ENCODE data around the gene PSMC5. TPM values are rescaled to one million over a fixed set of nuclear protein-coding genes. Genes with fewer than 3 reads are reported as not detected.

The PSMC5 gene
- 100 to 1,000 TPM; 104 to 180 (median 144) TPM for polyA plus RNA-seq
- long read RNA-seq, donor 1: 0 reads
- long read RNA-seq, donor 2, transcript PSMC5-201 (12 exons, 1,579 nt): major isoform, 14 of 17 reads
- long read RNA-seq, donor 2, partial matches to known transcripts: 0 of 17 reads
- long read RNA-seq, donor 2, other reads (novel, unspliced or antisense): 0 of 17 reads
- long read RNA-seq, donor 3, transcript PSMC5-201 (12 exons, 1,579 nt): major isoform, 15 of 31 reads
- long read RNA-seq, donor 3, partial matches to known transcripts: 6 of 31 reads
- long read RNA-seq, donor 3, other reads (novel, unspliced or antisense): 0 of 31 reads
- long read RNA-seq, donor 4, partial matches to known transcripts: 0 of 3 reads
- long read RNA-seq, donor 4, other reads (novel, unspliced or antisense): 0 of 3 reads
- long read RNA-seq, donor 5, transcript PSMC5-201 (12 exons, 1,579 nt): major isoform, 7 of 17 reads
- long read RNA-seq, donor 5, partial matches to known transcripts: 7 of 17 reads
- long read RNA-seq, donor 5, other reads (novel, unspliced or antisense): 0 of 17 reads
- long read RNA-seq, donor 6, transcript PSMC5-201 (12 exons, 1,579 nt): major isoform, 21 of 25 reads
- long read RNA-seq, donor 6, partial matches to known transcripts: 0 of 25 reads
- long read RNA-seq, donor 6, other reads (novel, unspliced or antisense): 0 of 25 reads
- long read RNA-seq, donor 7, transcript PSMC5-218 (2 exons, 576 nt): minor isoform, 7 of 102 reads
- long read RNA-seq, donor 7, transcript PSMC5-201 (12 exons, 1,579 nt): major isoform, 54 of 102 reads
- long read RNA-seq, donor 7, partial matches to known transcripts: 33 of 102 reads
- long read RNA-seq, donor 7, other reads (novel, unspliced or antisense): 0 of 102 reads
- long read RNA-seq, donor 8, partial matches to known transcripts: 0 of 1 reads
- long read RNA-seq, donor 8, other reads (novel, unspliced or antisense): 0 of 1 reads
- long read RNA-seq, donor 9, transcript PSMC5-201 (12 exons, 1,579 nt): major isoform, 6 of 6 reads
- long read RNA-seq, donor 9, partial matches to known transcripts: 0 of 6 reads
- long read RNA-seq, donor 9, other reads (novel, unspliced or antisense): 0 of 6 reads
- long read RNA-seq, donor 10, transcript PSMC5-201 (12 exons, 1,579 nt): major isoform, 42 of 65 reads
- long read RNA-seq, donor 10, partial matches to known transcripts: 17 of 65 reads
- long read RNA-seq, donor 10, other reads (novel, unspliced or antisense): 0 of 65 reads

DNA sequence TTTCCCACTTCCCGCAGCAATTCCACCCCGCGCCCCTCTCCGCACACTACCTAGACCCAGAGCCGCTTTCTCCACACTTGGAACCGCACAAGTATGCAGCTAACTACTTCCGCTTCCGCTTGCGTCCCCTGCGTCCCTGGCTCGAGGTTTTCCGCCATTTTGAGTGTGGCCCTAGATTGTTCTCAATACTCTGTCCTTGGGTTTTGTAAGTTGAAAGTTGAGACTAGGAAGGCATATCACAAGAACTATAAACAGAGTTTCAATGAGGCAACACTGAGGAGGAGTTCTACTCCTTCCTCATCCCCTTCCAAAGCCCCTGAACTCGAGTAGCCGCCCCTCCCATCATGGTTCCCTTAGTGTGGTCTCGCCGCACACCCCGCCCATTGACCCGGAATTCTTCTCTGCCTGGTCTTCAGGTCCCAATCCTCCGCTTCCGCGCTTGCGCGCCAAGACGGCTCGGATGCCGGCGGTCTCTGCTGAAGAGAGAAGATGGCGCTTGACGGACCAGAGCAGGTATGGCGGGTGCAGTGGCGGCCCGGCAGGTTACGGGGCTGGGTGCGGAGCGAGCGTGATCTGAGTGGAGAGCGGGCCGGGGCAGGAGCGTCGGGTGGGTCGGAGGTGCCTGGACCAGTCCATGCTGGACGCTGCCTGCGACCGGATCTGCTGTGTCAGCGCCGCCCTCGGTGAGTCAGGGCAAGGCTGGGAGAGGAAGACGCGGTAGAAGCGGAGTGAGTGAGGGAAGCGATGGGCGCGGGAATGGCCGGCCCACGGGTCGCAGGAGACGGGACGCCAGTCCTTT is at the start of gene PSMC5, which contains the start of gene FTSJ3:
Gene PSMC5, plus strand, starts transcription at position 430 of the 799 bp plus-strand sequence. Its CDS starts 60 bp downstream, at position 490.
Gene FTSJ3, minus strand, starts transcription at position 662 of the 799 bp plus-strand sequence. CDS start 761 bp downstream, outside the sequence.
- WGBS, 3 donors: 0% methylated on average over 56 to 58 of the region's 58 CpGs
- DNase-seq: peak; percentile 97 to 99
- Histone ChIP-seq H3K4me3 (ENCODE audit: low read depth in 1 of 3, low read length in 3 of 3) (peak within 1 kb of the TSS; percentile 82 to 89 (median 84)), H3K27me3 (ENCODE audit: control insufficient read depth in 3 of 3, insufficient read depth in 3 of 3, low read length in 3 of 3) (no peaks in the 10 kb centered on the region), H3K36me3 (ENCODE audit: control insufficient read depth in 3 of 3, insufficient read depth in 2 of 3, low read depth in 1 of 3, low read length in 3 of 3) (peaks cover 14 to 60% (median 23%) of the 10 kb centered on the region in 3 donors), H3K4me1 (ENCODE audit: control insufficient read depth in 3 of 3, insufficient read depth in 2 of 3, low read depth in 1 of 3, low read length in 2 of 3) (peaks cover 3 to 23% (median 5%) of the 10 kb centered on the region in 3 donors), H3K27ac (ENCODE audit: low read depth in 1 of 3, low read length in 2 of 3) (peak within 1 kb of the TSS; percentile 35 to 89 (median 86)), H3K9me3 (ENCODE audit: control insufficient read depth in 2 of 2, insufficient read depth in 1 of 2, low read depth in 1 of 2, low read length in 1 of 2) (no peaks in the 10 kb centered on the region)
- no peak for FAIRE-seq

DNA sequence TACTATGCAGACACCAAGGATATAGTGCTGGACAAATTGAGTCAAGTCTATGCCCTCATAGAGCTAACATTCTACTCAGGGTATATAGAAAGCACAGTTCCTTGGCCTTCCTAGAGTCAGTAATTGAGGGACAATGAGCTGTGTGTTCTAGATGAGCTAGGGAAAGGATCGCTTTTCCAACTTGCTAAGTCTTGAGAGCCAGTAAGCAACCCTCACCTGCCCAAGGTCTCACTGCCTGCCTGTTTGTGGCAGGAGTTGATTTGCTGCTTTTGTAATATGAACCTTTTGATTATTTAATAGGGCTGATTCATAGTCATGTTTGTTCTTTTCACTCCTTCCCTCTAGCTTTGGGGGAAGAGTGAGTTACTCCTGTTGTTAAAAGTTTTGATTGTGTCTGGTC is 46.7 kb upstream of the PSMC5 start:
- FAIRE-seq (no peak), DNase-seq (no peak)
- Histone ChIP-seq H3K9me3 (ENCODE audit: control insufficient read depth in 2 of 2, insufficient read depth in 1 of 2, low read depth in 1 of 2, low read length in 1 of 2) (no peaks in the 10 kb centered on the region), H3K36me3 (ENCODE audit: control insufficient read depth in 3 of 3, insufficient read depth in 2 of 3, low read depth in 1 of 3, low read length in 3 of 3) (peaks cover 0 to 33% (median 4%) of the 10 kb centered on the region in 3 donors), H3K4me3 (ENCODE audit: low read depth in 1 of 3, low read length in 3 of 3) (no peak overlapping the region), H3K27me3 (ENCODE audit: control insufficient read depth in 3 of 3, insufficient read depth in 3 of 3, low read length in 3 of 3) (no peaks in the 10 kb centered on the region), H3K4me1 (ENCODE audit: control insufficient read depth in 3 of 3, insufficient read depth in 2 of 3, low read depth in 1 of 3, low read length in 2 of 3) (peaks cover 0 to 6% (median 2%) of the 10 kb centered on the region in 3 donors), H3K27ac (ENCODE audit: low read depth in 1 of 3, low read length in 2 of 3) (no peak overlapping the region)
- 79 to 94% (median 84%) methylated on average over 1 of the region's 1 CpG for WGBS, 3 donors

DNA sequence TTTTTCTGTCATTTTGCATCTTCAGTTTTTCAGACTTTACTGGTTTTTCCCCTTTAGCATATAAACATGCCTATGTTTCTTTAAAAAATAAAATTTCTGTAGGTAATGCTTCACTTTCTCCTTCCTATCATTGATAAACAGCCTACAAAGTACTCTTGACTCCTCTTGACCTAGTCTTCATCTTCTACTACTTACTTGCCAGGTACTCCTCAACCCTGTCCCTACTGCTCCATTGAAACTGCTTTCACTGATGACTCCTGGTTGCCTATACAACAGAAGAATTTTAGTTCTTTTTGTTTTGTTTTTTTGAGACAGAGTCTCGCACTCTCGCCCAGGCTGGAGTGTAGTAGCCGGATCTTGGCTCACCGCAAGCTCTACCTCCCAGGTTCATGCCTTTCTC is 46.3 kb upstream of the PSMC5 start:
- DNase-seq: no peak
- no peaks in the 10 kb centered on the region for H3K27me3 ChIP-seq (ENCODE audit: control insufficient read depth in 3 of 3, insufficient read depth in 3 of 3, low read length in 3 of 3)
- no peak overlapping the region for H3K27ac ChIP-seq (ENCODE audit: low read depth in 1 of 3, low read length in 2 of 3)
- H3K9me3 ChIP-seq (ENCODE audit: control insufficient read depth in 2 of 2, insufficient read depth in 1 of 2, low read depth in 1 of 2, low read length in 1 of 2): no peaks in the 10 kb centered on the region
- 95 to 99% (median 97%) methylated on average over 4 of the region's 4 CpGs for WGBS, 3 donors
- peaks cover 0 to 4% (median 2%) of the 10 kb centered on the region in 3 donors for H3K4me1 ChIP-seq (ENCODE audit: control insufficient read depth in 3 of 3, insufficient read depth in 2 of 3, low read depth in 1 of 3, low read length in 2 of 3)
- FAIRE-seq: no peak
- H3K4me3 ChIP-seq (ENCODE audit: low read depth in 1 of 3, low read length in 3 of 3): no peak overlapping the region
- peaks cover 0 to 33% (median 4%) of the 10 kb centered on the region in 3 donors for H3K36me3 ChIP-seq (ENCODE audit: control insufficient read depth in 3 of 3, insufficient read depth in 2 of 3, low read depth in 1 of 3, low read length in 3 of 3)

DNA sequence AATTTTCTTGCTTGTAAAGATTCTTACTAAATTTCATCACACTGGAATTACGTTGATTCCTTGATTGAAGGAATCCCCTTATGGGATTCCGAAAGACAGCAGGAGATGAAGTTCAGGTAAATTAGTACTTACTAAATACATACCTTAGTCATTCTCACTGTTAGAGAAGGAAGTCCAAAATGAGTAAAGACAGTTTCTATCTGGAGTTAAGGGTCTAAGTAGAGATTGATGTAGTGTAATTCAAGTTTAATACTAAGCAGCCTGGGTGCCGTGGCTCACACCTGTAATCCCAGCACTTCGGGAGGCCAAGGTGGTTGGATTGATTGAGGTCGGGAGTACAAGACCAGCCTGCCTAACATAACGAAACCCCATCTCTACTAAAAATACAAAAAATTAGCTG is 43.7 kb upstream of the PSMC5 start:
- Histone ChIP-seq H3K9me3 (ENCODE audit: control insufficient read depth in 2 of 2, insufficient read depth in 1 of 2, low read depth in 1 of 2, low read length in 1 of 2) (no peaks in the 10 kb centered on the region), H3K4me1 (ENCODE audit: control insufficient read depth in 3 of 3, insufficient read depth in 2 of 3, low read depth in 1 of 3, low read length in 2 of 3) (no peaks in the 10 kb centered on the region), H3K4me3 (ENCODE audit: low read depth in 1 of 3, low read length in 3 of 3) (no peak overlapping the region), H3K27me3 (ENCODE audit: control insufficient read depth in 3 of 3, insufficient read depth in 3 of 3, low read length in 3 of 3) (no peaks in the 10 kb centered on the region), H3K27ac (ENCODE audit: low read depth in 1 of 3, low read length in 2 of 3) (no peak overlapping the region), H3K36me3 (ENCODE audit: control insufficient read depth in 3 of 3, insufficient read depth in 2 of 3, low read depth in 1 of 3, low read length in 3 of 3) (peaks cover 4 to 46% (median 8%) of the 10 kb centered on the region in 3 donors)
- DNase-seq (no peak), FAIRE-seq (no peak)
- 82 to 85% (median 82%) methylated on average over 6 of the region's 6 CpGs for WGBS, 3 donors

DNA sequence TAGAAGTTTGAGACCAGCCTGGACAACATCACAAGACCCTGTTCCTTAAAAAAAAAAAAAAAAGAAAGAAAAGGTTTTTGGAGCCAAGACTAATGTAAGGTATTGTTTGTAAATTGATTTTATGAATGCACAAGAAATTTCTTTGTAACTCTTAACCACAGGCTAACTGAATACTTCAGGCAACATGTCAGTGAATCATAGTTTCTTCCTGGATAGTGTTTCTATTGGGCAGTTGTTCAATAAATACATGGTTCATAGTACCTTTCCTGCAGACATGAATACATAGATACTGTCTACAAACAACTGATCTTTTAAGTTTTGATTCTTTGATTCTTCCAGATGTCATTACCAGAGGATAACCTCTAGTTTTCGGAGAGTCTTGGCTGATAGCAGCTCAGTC is 41.7 kb upstream of the PSMC5 start:
- DNase-seq: no peak
- no peak overlapping the region for H3K27ac ChIP-seq (ENCODE audit: low read depth in 1 of 3, low read length in 2 of 3)
- H3K36me3 ChIP-seq (ENCODE audit: control insufficient read depth in 3 of 3, insufficient read depth in 2 of 3, low read depth in 1 of 3, low read length in 3 of 3): peaks cover 4 to 50% (median 16%) of the 10 kb centered on the region in 3 donors
- no peaks in the 10 kb centered on the region for H3K27me3 ChIP-seq (ENCODE audit: control insufficient read depth in 3 of 3, insufficient read depth in 3 of 3, low read length in 3 of 3)
- H3K4me3 ChIP-seq (ENCODE audit: low read depth in 1 of 3, low read length in 3 of 3): no peak overlapping the region
- no peaks in the 10 kb centered on the region for H3K9me3 ChIP-seq (ENCODE audit: control insufficient read depth in 2 of 2, insufficient read depth in 1 of 2, low read depth in 1 of 2, low read length in 1 of 2)
- H3K4me1 ChIP-seq (ENCODE audit: control insufficient read depth in 3 of 3, insufficient read depth in 2 of 3, low read depth in 1 of 3, low read length in 2 of 3): no peaks in the 10 kb centered on the region
- 87 to 96% (median 93%) methylated on average over 1 of the region's 1 CpG for WGBS, 3 donors
- FAIRE-seq: no peak

DNA sequence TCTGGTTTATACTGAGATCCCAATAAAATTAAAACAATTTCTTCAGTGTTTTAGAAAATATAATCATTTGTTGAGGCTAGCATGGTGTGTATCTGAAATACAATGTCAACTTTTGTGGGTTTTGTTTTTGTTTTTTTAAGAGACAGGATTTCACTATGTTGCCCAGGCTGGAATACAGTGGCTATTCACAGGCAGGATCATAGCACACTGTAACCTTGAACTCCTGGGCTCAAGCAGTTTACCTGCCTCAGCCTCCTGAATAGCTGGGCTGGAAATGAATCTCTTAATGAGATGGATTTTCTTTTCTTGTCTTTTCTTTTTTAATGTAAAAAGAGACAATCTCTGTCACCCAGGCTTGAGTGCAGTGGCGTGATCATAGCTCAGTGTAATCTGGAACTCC is 41.1 kb upstream of the PSMC5 start:
- 93 to 100% (median 100%) methylated on average over 1 of the region's 1 CpG for WGBS, 3 donors
- H3K4me1 ChIP-seq (ENCODE audit: control insufficient read depth in 3 of 3, insufficient read depth in 2 of 3, low read depth in 1 of 3, low read length in 2 of 3): no peaks in the 10 kb centered on the region
- FAIRE-seq (no peak), DNase-seq (no peak)
- H3K27me3 ChIP-seq (ENCODE audit: control insufficient read depth in 3 of 3, insufficient read depth in 3 of 3, low read length in 3 of 3): no peaks in the 10 kb centered on the region
- no peak overlapping the region for H3K4me3 ChIP-seq (ENCODE audit: low read depth in 1 of 3, low read length in 3 of 3)
- no peaks in the 10 kb centered on the region for H3K9me3 ChIP-seq (ENCODE audit: control insufficient read depth in 2 of 2, insufficient read depth in 1 of 2, low read depth in 1 of 2, low read length in 1 of 2)
- H3K27ac ChIP-seq (ENCODE audit: low read depth in 1 of 3, low read length in 2 of 3): no peak overlapping the region
- H3K36me3 ChIP-seq (ENCODE audit: control insufficient read depth in 3 of 3, insufficient read depth in 2 of 3, low read depth in 1 of 3, low read length in 3 of 3): peaks cover 4 to 51% (median 18%) of the 10 kb centered on the region in 3 donors

DNA sequence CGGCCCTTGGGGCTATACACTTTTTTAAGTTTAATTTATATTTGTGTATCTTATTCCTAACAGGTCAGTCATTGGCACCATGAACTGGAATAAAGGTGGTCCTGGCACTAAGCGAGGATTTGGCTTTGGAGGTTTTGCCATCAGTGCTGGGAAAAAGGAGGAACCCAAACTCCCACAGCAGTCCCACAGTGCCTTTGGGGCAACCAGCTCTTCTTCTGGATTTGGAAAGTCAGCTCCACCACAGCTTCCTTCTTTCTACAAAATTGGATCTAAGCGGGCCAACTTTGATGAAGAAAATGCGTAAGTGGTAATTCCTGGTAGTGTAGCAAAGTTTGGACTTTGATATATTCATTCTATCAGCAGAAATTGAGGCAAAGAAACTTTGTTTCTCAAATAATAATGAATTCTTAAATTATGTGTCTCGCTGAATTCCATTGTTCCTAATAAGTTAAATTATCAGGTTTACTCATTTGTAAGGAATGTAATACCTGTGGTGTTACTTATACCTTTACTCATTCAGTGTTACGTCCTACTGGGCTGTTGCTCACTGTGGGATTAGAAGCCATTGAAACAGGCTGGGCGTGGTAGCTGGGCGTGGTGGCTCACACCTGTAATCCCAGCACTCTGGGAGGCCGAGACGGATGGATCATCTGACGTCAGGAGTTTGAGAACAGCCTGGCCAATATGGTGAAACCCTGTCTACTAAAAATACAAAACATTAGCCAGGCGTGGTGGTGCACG is 40.1 kb upstream of the PSMC5 start:
- FAIRE-seq (no peak), DNase-seq (peak in 1 of 2 donors; percentile 7)
- H3K27ac ChIP-seq (ENCODE audit: low read depth in 1 of 3, low read length in 2 of 3): no peak overlapping the region
- WGBS, 3 donors: 90 to 95% (median 90%) methylated on average over 13 of the region's 13 CpGs
- H3K4me1 ChIP-seq (ENCODE audit: control insufficient read depth in 3 of 3, insufficient read depth in 2 of 3, low read depth in 1 of 3, low read length in 2 of 3): no peaks in the 10 kb centered on the region
- peaks cover 4 to 53% (median 18%) of the 10 kb centered on the region in 3 donors for H3K36me3 ChIP-seq (ENCODE audit: control insufficient read depth in 3 of 3, insufficient read depth in 2 of 3, low read depth in 1 of 3, low read length in 3 of 3)
- no peaks in the 10 kb centered on the region for H3K9me3 ChIP-seq (ENCODE audit: control insufficient read depth in 2 of 2, insufficient read depth in 1 of 2, low read depth in 1 of 2, low read length in 1 of 2)
- H3K27me3 ChIP-seq (ENCODE audit: control insufficient read depth in 3 of 3, insufficient read depth in 3 of 3, low read length in 3 of 3): no peaks in the 10 kb centered on the region
- H3K4me3 ChIP-seq (ENCODE audit: low read depth in 1 of 3, low read length in 3 of 3): no peak overlapping the region
